HUES48 (cell line): ENCODE measurements around the gene FBXL7.

Source experiments
- H3K27ac ChIP-seq: one replicate; pipeline ENCODE4 v1.7.0; 2013; ENCODE audit warnings: low read depth, low read length, inconsistent platforms
- H3K27me3 ChIP-seq: 2 replicates; pipeline ENCODE4 v1.6.1; 2013; ENCODE audit warnings: mild to moderate bottlenecking, low read length; ENCODE audit not compliant: control insufficient read depth, insufficient read depth
- H3K36me3 ChIP-seq: 2 replicates; pipeline ENCODE4 v1.6.1; 2013; ENCODE audit warnings: low read length; ENCODE audit not compliant: control insufficient read depth, insufficient read depth
- H3K4me1 ChIP-seq: 2 replicates; pipeline ENCODE4 v1.6.1; 2013; ENCODE audit warnings: mild to moderate bottlenecking, low read length; ENCODE audit not compliant: control insufficient read depth, insufficient read depth
- H3K4me3 ChIP-seq: 2 replicates; pipeline ENCODE4 v1.5.1; 2013; ENCODE audit warnings: mild to moderate bottlenecking, low read depth, low read length
- H3K9ac ChIP-seq: 2 replicates; pipeline ENCODE4 v1.6.1; 2013; ENCODE audit warnings: mild to moderate bottlenecking, low read depth, low read length, moderate library complexity
- H3K9me3 ChIP-seq: 2 replicates; pipeline ENCODE4 v1.6.1; 2013; ENCODE audit warnings: low read length; ENCODE audit not compliant: control insufficient read depth, insufficient read depth

The FBXL7 gene

GRCh38 chr5:15480436-15480835 lies 19.5 kb upstream of the FBXL7 start:
- H3K36me3 ChIP-seq: no peaks in the 10 kb centered on the region
- H3K27ac ChIP-seq: no peak overlapping the region
- H3K4me1 ChIP-seq: no peaks in the 10 kb centered on the region
- no peaks in the 10 kb centered on the region for H3K9me3 ChIP-seq
- H3K27me3 ChIP-seq: no peaks in the 10 kb centered on the region
- H3K9ac ChIP-seq: no peak overlapping the region
- no peak overlapping the region for H3K4me3 ChIP-seq

DNA sequence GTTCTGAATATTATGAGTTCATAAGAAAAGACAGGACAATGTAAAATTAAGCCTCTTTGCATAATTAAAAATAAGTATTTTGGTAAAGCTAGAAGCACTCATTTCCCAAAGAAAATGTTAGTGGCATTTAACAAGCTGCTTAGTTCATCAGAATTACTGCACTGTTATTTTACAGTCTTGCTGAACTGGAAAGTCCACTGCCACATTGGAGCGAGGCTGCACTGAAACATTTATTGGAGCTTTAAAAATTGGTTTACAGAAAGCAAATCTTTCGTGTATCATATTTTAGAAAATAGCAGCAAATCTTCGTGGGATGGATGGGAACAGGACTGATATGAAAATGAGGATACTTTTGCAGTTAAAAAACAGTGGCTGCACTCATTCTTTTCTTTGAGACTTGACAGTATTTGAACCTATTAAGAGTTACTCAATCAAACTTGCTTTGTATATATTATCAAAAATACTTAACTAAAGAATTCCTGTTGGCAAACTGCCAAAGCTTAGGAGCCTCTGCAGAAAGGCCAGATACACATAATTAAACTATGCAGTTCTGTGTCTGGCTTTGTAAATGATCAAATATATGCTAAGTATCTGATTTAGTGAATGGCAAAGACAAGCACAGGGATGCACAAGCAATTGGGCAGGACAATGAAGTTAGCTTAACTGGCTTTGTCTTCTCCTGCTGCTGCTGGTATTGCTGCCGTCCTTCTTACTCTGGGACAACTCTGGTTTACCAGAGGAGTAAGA lies 16.5 kb upstream of the FBXL7 start:
- no peaks in the 10 kb centered on the region for H3K9me3 ChIP-seq
- H3K4me3 ChIP-seq: no peak overlapping the region
- no peak overlapping the region for H3K9ac ChIP-seq
- H3K4me1 ChIP-seq: no peaks in the 10 kb centered on the region
- H3K27ac ChIP-seq: no peak overlapping the region
- no peaks in the 10 kb centered on the region for H3K27me3 ChIP-seq
- no peaks in the 10 kb centered on the region for H3K36me3 ChIP-seq

- no peaks in the 10 kb centered on the region for H3K4me1 ChIP-seq
- H3K36me3 ChIP-seq: no peaks in the 10 kb centered on the region
- no peak overlapping the region for H3K9ac ChIP-seq
- no peaks in the 10 kb centered on the region for H3K27me3 ChIP-seq
- H3K4me3 ChIP-seq: no peak overlapping the region
- H3K9me3 ChIP-seq: no peaks in the 10 kb centered on the region
- no peak overlapping the region for H3K27ac ChIP-seq
These were observed 12.8 kb upstream of the FBXL7 start for GRCh38 chr5:15487228-15487627.

DNA sequence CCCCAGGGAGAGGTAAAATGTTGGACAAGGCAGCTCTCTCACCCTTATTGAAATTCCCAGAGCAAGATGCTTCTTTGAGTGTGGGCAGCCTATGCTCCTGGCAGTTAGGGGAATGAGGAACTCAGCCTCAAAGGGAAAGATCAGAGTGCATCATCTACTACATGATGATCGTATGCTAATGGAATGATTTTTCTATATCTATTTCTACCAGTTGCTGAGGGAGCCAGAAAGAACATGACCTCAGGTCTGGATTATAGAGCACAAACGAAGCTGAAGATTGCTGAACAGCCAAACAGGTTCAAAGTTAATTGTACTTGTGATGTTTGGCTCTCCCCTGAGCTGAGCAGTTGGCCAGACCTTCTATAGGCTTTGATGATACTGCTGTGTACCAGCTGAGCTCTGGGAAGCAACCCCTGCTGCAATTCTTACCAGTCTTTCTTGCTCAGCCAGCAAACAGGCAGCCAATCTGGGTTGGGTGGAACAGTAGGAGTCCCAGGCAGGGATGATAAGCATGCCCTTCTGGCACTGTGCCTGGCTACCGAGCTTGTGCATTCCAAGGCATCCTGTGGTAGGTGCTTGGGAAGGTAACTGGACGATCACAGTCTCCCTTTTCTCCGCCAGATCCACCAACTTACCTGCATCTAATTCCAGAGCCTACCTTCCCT lies 10.3 kb upstream of the FBXL7 start:
- Histone ChIP-seq H3K36me3 (no peaks in the 10 kb centered on the region), H3K9me3 (no peaks in the 10 kb centered on the region), H3K27ac (no peak overlapping the region), H3K27me3 (no peaks in the 10 kb centered on the region), H3K4me1 (no peaks in the 10 kb centered on the region), H3K4me3 (no peak overlapping the region), H3K9ac (no peak overlapping the region)

- Histone ChIP-seq H3K27ac (no peak overlapping the region), H3K36me3 (no peaks in the 10 kb centered on the region), H3K27me3 (no peaks in the 10 kb centered on the region), H3K4me1 (0 out of 2 replicates have a peak, but pooled peaks cover 7% of the 10 kb centered on the region), H3K9me3 (no peaks in the 10 kb centered on the region), H3K9ac (no peak overlapping the region), H3K4me3 (no peak overlapping the region)
These were observed 7.4 kb upstream of the FBXL7 start for GRCh38 chr5:15492545-15492944.

- no peak overlapping the region for H3K9ac ChIP-seq
- H3K36me3 ChIP-seq: no peaks in the 10 kb centered on the region
- no peak overlapping the region for H3K27ac ChIP-seq
- no peak overlapping the region for H3K4me3 ChIP-seq
- H3K27me3 ChIP-seq: no peaks in the 10 kb centered on the region; the same call in 1 of the 2 replicates
- H3K4me1 ChIP-seq: peaks cover 8% of the 10 kb centered on the region; the same call in 1 of the 2 replicates
- H3K9me3 ChIP-seq: no peaks in the 10 kb centered on the region
These were observed 6.5 kb upstream of the FBXL7 start for GRCh38 chr5:15493501-15493900.

- Histone ChIP-seq H3K36me3 (no peaks in the 10 kb centered on the region), H3K4me3 (no peak overlapping the region), H3K9me3 (no peaks in the 10 kb centered on the region), H3K4me1 (peaks cover 18% of the 10 kb centered on the region), H3K27ac (no peak overlapping the region), H3K27me3 (no peaks in the 10 kb centered on the region; the same call in 1 of the 2 replicates), H3K9ac (no peak overlapping the region)
These were observed 5.0 kb upstream of the FBXL7 start for GRCh38 chr5:15495026-15495425.

DNA sequence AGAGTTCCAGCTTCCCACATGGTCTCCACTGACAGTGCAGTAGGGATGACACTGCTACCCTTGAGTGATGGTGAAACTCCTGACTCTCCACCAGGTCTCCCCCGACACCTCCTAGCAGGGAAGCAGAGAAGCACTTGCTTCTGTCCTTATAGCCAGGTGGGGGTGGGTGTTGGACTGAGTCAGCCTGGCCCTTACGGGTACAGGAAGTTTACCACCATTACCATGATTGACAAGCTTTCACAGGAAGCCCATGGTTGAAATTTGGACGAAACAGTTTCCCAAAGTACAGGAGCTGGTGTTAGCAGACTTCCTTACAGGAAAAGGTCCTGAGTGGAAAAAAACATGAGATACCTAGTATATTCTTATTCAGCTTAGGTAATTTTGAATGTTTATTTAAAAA lies 3.1 kb upstream of the FBXL7 start:
- Histone ChIP-seq H3K9me3 (no peaks in the 10 kb centered on the region), H3K4me3 (no peak overlapping the region), H3K9ac (no peak overlapping the region), H3K4me1 (peaks cover 21% of the 10 kb centered on the region), H3K36me3 (no peaks in the 10 kb centered on the region), H3K27me3 (no peaks in the 10 kb centered on the region; the same call in 1 of the 2 replicates), H3K27ac (no peak overlapping the region)

- Histone ChIP-seq H3K9ac (peak overlapping the region; percentile 70), H3K9me3 (no peaks in the 10 kb centered on the region), H3K4me3 (peak overlapping the region; percentile 84), H3K27me3 (no peaks in the 10 kb centered on the region; the same call in 1 of the 2 replicates), H3K36me3 (0 out of 2 replicates have a peak, but pooled peaks cover 4% of the 10 kb centered on the region), H3K27ac (no peak overlapping the region), H3K4me1 (peaks cover 30% of the 10 kb centered on the region)
These were observed 483 bp downstream of the FBXL7 start for GRCh38 chr5:15500325-15501001.

DNA sequence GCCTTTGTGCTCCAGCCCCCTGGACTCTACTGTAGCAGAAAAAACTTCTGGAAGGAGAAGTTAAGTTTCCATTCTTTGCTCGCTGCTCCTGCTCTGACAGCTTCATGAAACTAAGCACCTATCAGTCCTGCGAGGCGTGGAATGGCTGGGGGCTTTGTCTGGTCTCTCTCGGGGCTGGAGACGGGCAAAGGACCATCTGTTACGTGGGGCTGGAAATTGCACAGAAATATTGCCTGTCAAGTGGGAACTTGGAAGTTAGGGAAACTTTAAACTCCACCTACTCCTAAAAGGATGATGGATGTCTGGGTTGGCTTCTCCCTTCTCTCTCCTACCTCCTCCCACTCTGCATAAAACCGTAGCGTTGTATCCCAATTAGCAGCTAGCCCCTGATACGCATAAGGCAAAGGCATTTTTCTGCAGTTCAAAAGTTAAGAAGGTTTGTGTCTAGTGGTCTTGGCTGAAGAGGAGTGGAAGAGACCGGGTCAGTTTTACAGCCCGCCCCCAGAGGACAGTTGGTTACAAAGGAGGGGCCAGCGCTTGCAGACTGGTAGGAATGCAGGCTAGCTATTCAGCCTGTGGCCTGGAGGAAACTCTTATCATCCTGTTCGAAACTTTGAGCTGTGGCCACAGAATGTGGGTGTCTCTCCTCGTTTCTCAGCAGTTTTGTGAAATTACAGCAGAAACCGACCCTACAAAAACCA lies 1.3 kb downstream of the FBXL7 start:
- Histone ChIP-seq H3K9ac (no peak overlapping the region), H3K4me3 (peak overlapping the region; percentile 84), H3K9me3 (no peaks in the 10 kb centered on the region)

More for the DNA sequence above, 1.3 kb downstream of the FBXL7 start:
- no peak overlapping the region for H3K27ac ChIP-seq
- 0 out of 2 replicates have a peak, but pooled peaks cover 4% of the 10 kb centered on the region for H3K36me3 ChIP-seq
- H3K27me3 ChIP-seq: no peaks in the 10 kb centered on the region; the same call in 1 of the 2 replicates
- peaks cover 30% of the 10 kb centered on the region for H3K4me1 ChIP-seq
